GM23338 (cell line): Measurements from ENCODE around the gene TUBB2A.
"Not testable (repeated sequence)": the region's sequence is repeated elsewhere in the genome, so short reads cannot be mapped to it uniquely, and the experiment has no call there.

Experiments
- CREB1 ChIP-seq: fragments of 250-450 bp; sonication (Bioruptor Pico); IDR thresholded peaks from 2 replicates; pipeline ENCODE4 v1.5.0; 2020; ENCODE audit warnings: low read depth, mild to moderate bottlenecking, moderate library complexity
- CTCF ChIP-seq, 2 experiments: fragments of 200-600 bp in 1 of 2; sonication (generic) in 1 of 2; conservative IDR thresholded peaks; 2 replicates each; pipeline versions ENCODE4 v1.5.1 to v1.6.1; 2016 to 2017; ENCODE audit warnings: antibody characterized with exemption in 2 of 2, low read depth in 2 of 2, mild to moderate bottlenecking in 2 of 2, moderate library complexity in 1 of 2
- EZH2 ChIP-seq: fragments of 200-600 bp; sonication (generic); IDR thresholded peaks from one replicate; pipeline ENCODE4 v1.8.0; 2017; ENCODE audit warnings: antibody characterized with exemption, mild to moderate bottlenecking, low read depth; ENCODE audit not compliant: unreplicated experiment
- EZH2phosphoT487 ChIP-seq: fragments of 200-600 bp; sonication (generic); IDR thresholded peaks from one replicate; pipeline ENCODE4 v1.8.1; 2018; ENCODE audit warnings: antibody characterized with exemption; ENCODE audit not compliant: unreplicated experiment
- JUNB ChIP-seq: IDR thresholded peaks from one replicate; pipeline ENCODE4 v1.6.1; 2016; ENCODE audit warnings: antibody characterized with exemption; ENCODE audit not compliant: unreplicated experiment
- NANOG ChIP-seq: IDR thresholded peaks from 2 replicates; pipeline ENCODE4 v1.6.1; 2016; ENCODE audit warnings: antibody characterized with exemption, borderline replicate concordance
- POLR2AphosphoS5 ChIP-seq: IDR thresholded peaks from 2 replicates; pipeline ENCODE4 v1.6.1; 2016; ENCODE audit warnings: antibody characterized with exemption, low read depth
- REST ChIP-seq: IDR thresholded peaks from one replicate; pipeline ENCODE4 v1.6.1; 2018; ENCODE audit warnings: antibody characterized with exemption; ENCODE audit not compliant: unreplicated experiment
- STAT1 ChIP-seq: IDR thresholded peaks from one replicate; pipeline ENCODE4 v1.6.1; 2016; ENCODE audit warnings: antibody characterized with exemption; ENCODE audit not compliant: unreplicated experiment

- TF ChIP-seq CTCF (conservative IDR thresholded peaks at IDR 0.05; ENCODE audit: low read depth in 2 of 2); EZH2; REST; POLR2AphosphoS5; CREB1; STAT1; JUNB; EZH2phosphoT487: not testable (repeated sequence)
- TF ChIP-seq NANOG = peak; percentile 33; the same call in 1 of the 2 replicates
Observed at GRCh38 chr6:3166535-3167225, 9.3 kb upstream of the TUBB2A start.
